AG04450 (cell line): ENCODE results near the gene RNASE7. TPM values are rescaled to one million over a fixed set of nuclear protein-coding genes. Genes with fewer than 3 reads are reported as not detected.

Source experiments
- CTCF ChIA-PET: fragments of 300-600, 350-600 bp; formaldehyde crosslinking; extraction: SDS; loops from one replicate; lab custom pipeline; 2022; ENCODE audit warnings: antibody characterized with exemption, inconsistent platforms; lab: Charles Lee
- POLR2A ChIA-PET: fragments of 350-600 bp; formaldehyde crosslinking; extraction: SDS; loops from one replicate; lab custom pipeline; 2021; ENCODE audit warnings: antibody characterized with exemption, inconsistent platforms; lab: Yijun Ruan, JAX
- DNase-seq: peaks from one replicate; pipeline ENCODE4 v3.0.0-alpha.2; 2011; ENCODE audit warnings: low read depth, low spot score
- H3K27ac ChIP-seq: one replicate; pipeline ENCODE4 v1.5.1; 2012; ENCODE audit warnings: low read depth, low read length, control low read depth
- H3K27me3 ChIP-seq: one replicate; pipeline ENCODE4 v1.6.0; 2012; ENCODE audit warnings: low read length; ENCODE audit not compliant: control insufficient read depth, insufficient read depth
- H3K4me3 ChIP-seq: 2 replicates; pipeline ENCODE4 v1.5.1; 2011; ENCODE audit warnings: mild to moderate bottlenecking, low read depth, low read length, control low read depth
- H3K9me3 ChIP-seq: 2 replicates; pipeline ENCODE4 v1.5.1; 2012; ENCODE audit warnings: low read length; ENCODE audit not compliant: control insufficient read depth, insufficient read depth
- CTCF ChIP-seq: IDR thresholded peaks from 2 replicates; pipeline ENCODE4 v1.5.1; 2011; ENCODE audit warnings: low read depth, low read length, control low read depth, inconsistent platforms
- polyA plus RNA-seq: library from polyadenylated mRNA; depleted of rRNA; stranded (reverse); fragments of >200 nt; gene quantifications from 2 replicates; pipeline ENCODE4 v1.2.3, GENCODE V29; 2011

The RNASE7 gene
- polyA plus RNA-seq, 1 experiment: not detected

GRCh38 chr14:21056520-21057163, 14.5 kb downstream of the RNASE7 start:
- no peak for TF ChIP-seq CTCF
- H3K27ac ChIP-seq: no peak overlapping the region
- ChIA-PET POLR2A (no interaction called here), CTCF (interaction anchor here (1.0 to 2.4 kb wide), 5 partner anchors 16 to 79 kb away, joined by 3 to 7 read pairs (median 3); no protein-coding TSS in a partner anchor)
- no peak for DNase-seq
- no peaks in the 10 kb centered on the region for H3K9me3 ChIP-seq
- peaks cover 3% of the 10 kb centered on the region for H3K27me3 ChIP-seq
- H3K4me3 ChIP-seq: no peak overlapping the region

DNA sequence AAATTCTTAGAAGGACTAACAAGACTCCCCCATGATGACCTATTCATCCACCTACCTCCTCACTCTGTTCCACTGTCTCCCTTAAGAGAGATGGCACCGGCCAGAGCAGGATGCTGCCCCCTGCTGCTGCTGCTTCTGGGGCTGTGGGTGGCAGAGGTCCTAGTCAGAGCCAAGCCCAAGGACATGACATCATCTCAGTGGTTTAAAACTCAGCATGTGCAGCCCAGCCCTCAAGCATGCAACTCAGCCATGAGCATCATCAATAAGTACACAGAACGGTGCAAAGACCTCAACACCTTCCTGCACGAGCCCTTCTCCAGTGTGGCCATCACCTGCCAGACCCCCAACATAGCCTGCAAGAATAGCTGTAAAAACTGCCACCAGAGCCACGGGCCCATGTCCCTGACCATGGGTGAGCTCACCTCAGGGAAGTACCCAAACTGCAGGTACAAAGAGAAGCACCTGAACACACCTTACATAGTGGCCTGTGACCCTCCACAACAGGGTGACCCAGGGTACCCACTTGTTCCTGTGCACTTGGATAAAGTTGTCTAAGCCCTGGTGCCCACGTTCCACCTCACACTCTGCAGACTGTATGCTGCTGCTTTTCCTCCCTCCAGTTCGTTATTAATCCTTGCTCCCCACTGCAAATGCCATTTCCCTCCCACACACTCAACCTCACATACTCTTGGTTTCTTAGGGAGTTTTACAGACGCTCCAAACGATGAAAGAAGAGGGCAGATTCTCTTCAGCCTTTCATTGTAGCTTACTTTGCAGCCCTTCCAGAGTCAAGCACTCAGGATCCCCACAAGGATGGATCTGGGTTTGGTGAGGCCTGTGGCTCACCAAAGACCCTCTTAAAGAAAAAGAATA, 15.9 kb downstream of the RNASE7 start, which contains the start of gene RNASE8:
Gene RNASE8, plus strand, starts transcription at position 20 of the 873 bp plus-strand sequence. Its CDS starts 71 bp downstream, at position 91.
- peak; percentile 32 for TF ChIP-seq CTCF
- Histone ChIP-seq H3K27me3 (no peaks in the 10 kb centered on the region), H3K27ac (peak within 1 kb of the TSS; percentile 52), H3K4me3 (no peak within 1 kb of the TSS), H3K9me3 (no peaks in the 10 kb centered on the region)
- CTCF ChIA-PET: interaction anchor here (0.7 to 2.2 kb wide), 4 partner anchors 10 to 45 kb away, joined by 3 to 14 read pairs (median 6); no protein-coding TSS in a partner anchor
- POLR2A ChIA-PET: no interaction called here
- no peak for DNase-seq

DNA sequence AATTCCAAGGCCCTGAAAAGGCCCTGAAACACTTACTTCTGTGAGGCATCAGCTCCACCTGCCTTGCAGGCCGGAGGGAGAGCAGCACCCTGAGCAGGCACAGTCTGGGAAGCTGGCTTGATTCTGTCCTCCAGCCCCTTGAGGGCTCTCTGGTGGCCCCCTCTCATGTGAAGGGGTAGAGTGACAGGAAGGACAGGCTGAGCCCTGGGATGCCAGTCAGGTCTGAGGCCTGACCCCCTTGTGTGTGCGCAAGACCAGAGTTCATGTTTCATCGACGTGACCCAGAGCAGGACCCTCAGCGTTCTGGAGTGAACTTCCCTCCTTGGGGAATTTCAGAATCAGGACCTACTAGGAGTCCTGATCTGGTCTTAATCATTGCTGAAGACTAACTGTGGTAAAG, 16.7 kb downstream of the RNASE7 start:
- DNase-seq: no peak
- H3K4me3 ChIP-seq: no peak overlapping the region
- H3K27ac ChIP-seq: no peak overlapping the region
- H3K27me3 ChIP-seq: no peaks in the 10 kb centered on the region
- ChIA-PET POLR2A (no interaction called here), CTCF (interaction anchor here (1.4 to 2.2 kb wide), 2 partner anchors 10 to 44 kb away, joined by 8 to 14 read pairs; no protein-coding TSS in a partner anchor)
- H3K9me3 ChIP-seq: no peaks in the 10 kb centered on the region
- no peak for TF ChIP-seq CTCF

DNA sequence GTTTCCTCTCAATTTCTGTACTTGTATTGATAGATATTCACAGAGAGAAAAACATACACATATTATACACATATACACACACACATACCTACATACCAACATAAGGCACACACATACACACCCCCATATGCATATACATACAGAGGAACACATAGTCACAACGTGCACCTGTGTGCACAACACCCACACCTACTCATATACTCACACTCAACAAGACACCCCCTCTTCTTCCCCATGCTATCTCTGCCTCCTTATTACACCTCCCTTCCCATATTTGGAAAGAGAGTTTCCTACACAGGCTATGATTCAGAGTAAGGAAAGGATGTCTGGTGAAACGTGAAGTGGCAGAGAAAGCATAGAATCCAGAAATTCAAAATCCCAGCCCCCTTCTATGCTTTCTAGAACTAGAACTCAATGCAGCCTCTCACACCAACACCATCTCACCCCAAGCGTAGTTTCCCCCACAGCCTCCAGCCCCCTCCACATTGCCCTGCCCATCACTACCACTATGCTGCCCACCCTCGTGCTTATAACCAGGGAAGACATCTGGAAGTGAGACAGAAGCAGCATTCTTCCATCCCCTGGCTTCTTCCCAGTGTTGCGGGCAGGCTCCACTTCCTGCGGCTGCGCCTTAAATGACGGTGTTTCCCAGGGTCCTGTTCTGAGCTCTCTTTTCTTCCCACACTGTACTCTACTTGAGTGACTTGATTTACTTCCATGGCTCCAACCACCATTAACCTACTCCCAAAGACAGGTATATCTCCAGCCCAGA, 17.9 kb downstream of the RNASE7 start:
- H3K27me3 ChIP-seq: no peaks in the 10 kb centered on the region
- TF ChIP-seq CTCF: no peak
- no peaks in the 10 kb centered on the region for H3K9me3 ChIP-seq
- no peak overlapping the region for H3K4me3 ChIP-seq
- ChIA-PET CTCF (interaction anchor here (1.4 to 2.8 kb wide), 4 partner anchors 8 to 55 kb away, joined by 8 to 14 read pairs (median 9); no protein-coding TSS in a partner anchor), POLR2A (no interaction called here)
- no peak for DNase-seq
- no peak overlapping the region for H3K27ac ChIP-seq
